Activated effector memory CD4-positive, alpha-beta T cell treated with Interleukin-2 at 50 U/mL for 16 hours (primary cell): ENCODE data around the gene KIF25.

Experiments used
- DNase-seq: peaks from one replicate; pipeline ENCODE4 v3.0.0-alpha.2; 2020

The KIF25 gene

GRCh38 chr6:168039301-168039700 lies 41.8 kb downstream of the KIF25 start:
- no peak for DNase-seq

DNA sequence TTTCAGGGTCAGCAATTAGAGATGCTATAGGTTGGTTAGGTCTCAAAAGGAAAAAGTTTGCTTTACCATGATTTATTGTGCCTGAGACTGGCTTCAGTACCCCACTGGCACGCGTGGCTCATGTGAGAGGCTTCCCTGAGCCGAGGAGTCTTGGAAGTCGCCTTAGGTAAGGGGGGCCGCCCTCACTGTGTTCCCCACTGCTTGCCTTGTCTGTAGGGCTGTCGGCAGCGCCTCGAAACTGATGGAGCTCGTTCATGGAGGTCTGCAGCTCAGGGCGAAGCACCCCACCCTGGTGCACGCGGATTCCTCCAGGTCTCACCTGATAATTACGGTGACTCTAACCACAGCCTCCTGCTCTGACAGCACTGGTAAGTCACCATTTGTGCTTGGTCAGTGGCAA lies 42.4 kb downstream of the KIF25 start:
- DNase-seq, result no peak

DNA sequence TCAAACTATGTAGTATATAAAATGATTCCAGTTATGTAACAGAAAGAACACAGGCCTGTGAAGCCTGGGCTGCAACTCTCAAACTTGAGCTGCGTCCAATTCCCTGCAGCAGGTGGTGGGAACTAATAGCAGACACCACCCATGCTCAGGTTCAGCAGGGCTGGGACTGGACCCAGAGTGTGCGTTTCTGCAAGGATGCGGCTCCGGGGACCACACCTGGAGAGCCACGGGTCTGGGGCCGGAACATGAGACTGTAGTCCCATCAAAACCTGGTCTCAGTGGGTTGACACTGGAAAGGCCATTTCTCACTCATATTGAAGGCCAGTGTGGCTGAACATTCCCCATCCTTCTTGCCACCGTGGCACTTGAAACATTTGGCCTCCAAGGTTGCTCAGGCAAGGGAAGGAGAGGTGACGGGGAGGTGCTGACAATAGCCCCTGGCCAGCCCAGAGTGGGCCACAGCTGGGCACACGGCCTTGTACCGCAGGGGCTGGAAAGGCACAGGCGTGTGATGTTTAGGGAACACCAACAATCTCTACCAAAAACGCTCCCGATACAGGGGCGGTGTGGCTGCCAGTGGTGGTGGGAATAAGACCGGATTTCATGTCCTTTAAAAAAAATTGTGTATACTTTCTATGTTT lies 43.5 kb downstream of the KIF25 start:
- no peak for DNase-seq

GRCh38 chr6:168041928-168042327 lies 44.5 kb downstream of the KIF25 start:
- no peak for DNase-seq

DNA sequence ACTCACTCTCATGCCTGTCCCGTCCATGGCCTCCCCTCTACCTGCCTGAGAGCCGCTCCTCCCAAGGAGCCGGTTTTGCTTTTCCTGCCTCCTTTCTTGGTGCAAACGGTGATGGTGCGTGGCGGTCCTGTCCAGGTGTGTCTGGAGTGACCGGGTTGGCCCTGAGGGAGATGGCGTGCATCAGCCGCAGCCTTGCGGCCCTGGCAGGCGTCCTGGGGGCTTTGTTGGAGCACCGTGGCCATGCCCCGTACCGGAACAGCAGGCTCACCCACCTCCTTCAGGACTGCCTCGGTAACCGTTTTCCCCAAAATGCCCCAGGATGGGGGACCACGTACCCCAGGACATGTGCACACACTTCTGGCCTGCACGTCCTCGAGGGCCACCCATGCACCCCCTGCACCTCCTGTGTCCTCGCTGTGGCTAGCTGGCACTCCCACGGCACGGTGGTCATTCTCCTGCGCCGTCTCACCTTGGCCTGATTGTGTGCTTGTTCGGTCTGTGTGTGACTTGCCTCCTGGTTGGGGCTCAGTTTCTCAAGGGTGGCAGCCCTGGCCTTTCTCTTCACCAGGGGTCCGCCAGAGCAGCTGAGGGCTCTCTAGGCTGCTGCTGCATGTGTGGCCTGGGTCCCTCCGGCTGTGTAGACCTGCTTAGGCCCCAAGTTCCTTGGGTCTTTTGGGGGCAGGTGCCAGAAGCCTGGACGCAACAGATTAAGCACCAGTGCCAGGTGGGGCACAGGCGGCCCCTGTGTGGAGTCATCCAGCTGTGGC lies 45.1 kb downstream of the KIF25 start:
- DNase-seq, result no peak

GRCh38 chr6:168043193-168043847 lies 45.8 kb downstream of the KIF25 start:
- DNase-seq, result no peak

- no peak for DNase-seq
Measured at GRCh38 chr6:168043848-168044415, 46.5 kb downstream of the KIF25 start.

GRCh38 chr6:168044521-168045130 lies 47.2 kb downstream of the KIF25 start:
- no peak for DNase-seq

- DNase-seq, result no peak
Measured at GRCh38 chr6:168045141-168045691, 47.7 kb downstream of the KIF25 start.

- DNase-seq, result no peak
Measured at GRCh38 chr6:168045706-168046620, 48.5 kb downstream of the KIF25 start.

DNA sequence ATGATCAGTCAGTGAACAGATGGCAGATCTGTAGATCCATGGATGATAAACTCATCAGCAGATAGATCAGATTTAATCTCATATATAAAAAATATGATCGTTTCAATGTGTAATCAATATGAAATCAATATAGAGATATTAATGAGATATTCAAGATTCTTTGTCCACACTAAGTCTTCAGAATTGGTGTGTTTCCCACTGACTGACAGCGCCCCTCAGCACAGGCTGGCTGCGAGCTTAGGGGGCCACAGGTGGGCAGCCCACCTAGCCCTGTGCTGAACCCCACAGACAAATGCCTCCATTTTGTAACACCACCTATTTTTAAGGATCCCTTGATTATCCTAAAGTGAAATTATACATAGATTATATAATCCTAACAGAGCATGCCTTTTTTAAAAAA lies 49.2 kb downstream of the KIF25 start:
- DNase-seq, result no peak

- no peak for DNase-seq
Measured at GRCh38 chr6:168047841-168048723, 50.6 kb downstream of the KIF25 start.

GRCh38 chr6:168048724-168049025 lies 51.2 kb downstream of the KIF25 start:
- DNase-seq, result no peak

- DNase-seq, result no peak
Measured at GRCh38 chr6:168049277-168049676, 51.8 kb downstream of the KIF25 start.

DNA sequence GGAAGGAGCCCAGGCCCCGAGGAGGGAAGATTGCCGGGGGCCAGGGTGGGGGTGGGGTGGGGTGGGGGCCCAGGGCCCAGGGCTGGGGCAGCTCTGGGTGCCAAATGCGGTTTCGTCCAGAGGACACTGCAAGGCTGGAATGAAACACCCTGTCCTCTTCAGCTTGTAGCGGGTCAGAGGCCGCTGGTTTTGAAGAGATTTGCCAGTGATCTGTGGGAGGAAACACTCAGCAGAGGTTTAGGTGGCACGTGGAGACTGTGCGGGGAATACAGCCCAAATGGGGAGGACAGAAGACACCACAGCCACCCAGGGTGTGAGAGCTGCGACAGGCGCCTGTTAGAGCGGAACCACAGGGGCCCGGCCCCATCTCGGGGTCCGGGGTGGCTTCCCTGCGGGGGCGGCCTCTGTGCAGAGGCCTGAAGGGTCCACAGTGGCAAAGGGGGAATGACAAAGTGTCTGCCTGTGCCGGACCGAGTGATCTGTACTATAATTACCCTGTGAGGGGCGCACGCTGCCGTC lies 52.3 kb downstream of the KIF25 start:
- DNase-seq, result no peak

GRCh38 chr6:168050225-168050880 lies 52.9 kb downstream of the KIF25 start:
- no peak for DNase-seq

DNA sequence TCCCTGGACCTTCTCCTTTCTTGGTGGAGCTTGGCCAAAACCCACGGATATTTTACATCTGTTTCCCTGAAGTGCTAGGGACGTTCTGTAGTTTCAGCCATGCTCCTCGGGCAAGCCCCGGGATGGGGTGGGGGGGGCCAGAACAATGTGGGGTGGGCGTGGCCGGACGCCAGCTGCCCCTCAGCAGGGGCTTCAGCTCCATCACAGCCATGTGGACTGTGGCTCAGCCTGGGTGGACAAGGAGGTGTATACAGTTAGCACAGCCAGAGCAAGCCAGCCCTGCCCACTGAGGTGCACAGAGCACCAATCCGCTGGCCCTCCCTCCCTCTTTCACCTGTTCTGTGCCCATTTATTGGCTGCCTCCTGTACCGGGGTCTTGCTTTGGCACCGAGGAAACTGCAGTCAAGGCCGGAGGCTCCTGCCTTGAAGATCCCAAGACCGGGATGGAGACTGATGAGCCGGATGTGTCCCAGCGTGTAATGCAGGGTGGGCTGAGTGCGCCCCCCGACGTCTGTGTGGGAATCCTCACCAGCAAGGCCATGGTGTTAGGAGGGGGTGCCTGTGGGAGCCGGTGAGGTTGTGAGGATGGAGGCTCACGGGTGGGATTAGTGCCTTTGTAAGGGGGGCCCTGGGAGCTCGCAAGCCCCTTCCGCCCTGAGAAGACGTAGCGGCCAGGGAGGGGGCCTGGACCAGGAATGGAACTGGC lies 53.6 kb downstream of the KIF25 start:
- no peak for DNase-seq

DNA sequence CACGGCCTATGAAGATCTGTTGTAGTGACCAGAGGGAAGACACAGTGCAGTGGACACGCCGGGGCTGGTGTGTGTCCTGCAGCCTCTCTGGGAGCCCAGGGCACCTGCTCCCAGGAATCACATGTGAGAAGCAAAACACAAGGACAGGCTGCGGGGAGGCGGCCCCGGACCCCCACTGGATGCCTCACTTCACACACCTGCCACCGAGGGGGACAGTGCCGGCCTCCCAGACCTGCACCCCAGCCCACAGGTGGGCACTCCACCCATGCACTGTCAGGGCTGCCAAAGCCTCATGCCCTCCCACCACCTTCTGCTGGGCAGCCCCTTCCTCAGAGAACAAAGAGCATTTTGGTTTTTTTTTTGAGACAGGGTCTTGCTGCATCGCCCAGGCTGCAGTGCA lies 54.2 kb downstream of the KIF25 start:
- no peak for DNase-seq

- no peak for DNase-seq
Measured at GRCh38 chr6:168052291-168052891, 54.9 kb downstream of the KIF25 start.
